OCI-LY3 (cell line): Measurements from ENCODE around the gene ITGB6.

Experiments used
- EZH2phosphoT487 ChIP-seq: fragments of 200-600 bp; shearing (Covaris generic); IDR thresholded peaks from 2 replicates; pipeline ENCODE4 v1.6.1; 2018; ENCODE audit warnings: antibody characterized with exemption, mixed run types, low read depth
- TF ChIP-seq, protein P1 (sequence below): fragments of 200-600, 300-600 bp; sonication (generic); IDR thresholded peaks from 2 replicates; pipeline ENCODE4 v1.5.1; 2014; ENCODE audit warnings: antibody characterized with exemption, low read length, low read depth

GRCh38 chr2:160232905-160233475 lies 32.9 kb upstream of the ITGB6 start:
- TF ChIP-seq, protein P1, sequence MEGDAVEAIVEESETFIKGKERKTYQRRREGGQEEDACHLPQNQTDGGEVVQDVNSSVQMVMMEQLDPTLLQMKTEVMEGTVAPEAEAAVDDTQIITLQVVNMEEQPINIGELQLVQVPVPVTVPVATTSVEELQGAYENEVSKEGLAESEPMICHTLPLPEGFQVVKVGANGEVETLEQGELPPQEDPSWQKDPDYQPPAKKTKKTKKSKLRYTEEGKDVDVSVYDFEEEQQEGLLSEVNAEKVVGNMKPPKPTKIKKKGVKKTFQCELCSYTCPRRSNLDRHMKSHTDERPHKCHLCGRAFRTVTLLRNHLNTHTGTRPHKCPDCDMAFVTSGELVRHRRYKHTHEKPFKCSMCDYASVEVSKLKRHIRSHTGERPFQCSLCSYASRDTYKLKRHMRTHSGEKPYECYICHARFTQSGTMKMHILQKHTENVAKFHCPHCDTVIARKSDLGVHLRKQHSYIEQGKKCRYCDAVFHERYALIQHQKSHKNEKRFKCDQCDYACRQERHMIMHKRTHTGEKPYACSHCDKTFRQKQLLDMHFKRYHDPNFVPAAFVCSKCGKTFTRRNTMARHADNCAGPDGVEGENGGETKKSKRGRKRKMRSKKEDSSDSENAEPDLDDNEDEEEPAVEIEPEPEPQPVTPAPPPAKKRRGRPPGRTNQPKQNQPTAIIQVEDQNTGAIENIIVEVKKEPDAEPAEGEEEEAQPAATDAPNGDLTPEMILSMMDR = no peak
- TF ChIP-seq EZH2phosphoT487 = no peak
